Astrocyte (in vitro differentiated cells and primary cell): Measurements from ENCODE around the gene MET.

Source experiments
- EZH2 ChIP-seq: IDR thresholded peaks from 2 replicates; pipeline ENCODE4 v1.6.1; 2012; ENCODE audit warnings: mild to moderate bottlenecking, low read length, inconsistent platforms; ENCODE audit not compliant: insufficient read depth
- TF ChIP-seq, protein P1 (sequence below): IDR thresholded peaks from 2 replicates; pipeline ENCODE4 v1.5.1; 2011; ENCODE audit warnings: low read depth, mild to moderate bottlenecking, inconsistent platforms, low read length, moderate library complexity; ENCODE audit not compliant: insufficient read depth

DNA sequence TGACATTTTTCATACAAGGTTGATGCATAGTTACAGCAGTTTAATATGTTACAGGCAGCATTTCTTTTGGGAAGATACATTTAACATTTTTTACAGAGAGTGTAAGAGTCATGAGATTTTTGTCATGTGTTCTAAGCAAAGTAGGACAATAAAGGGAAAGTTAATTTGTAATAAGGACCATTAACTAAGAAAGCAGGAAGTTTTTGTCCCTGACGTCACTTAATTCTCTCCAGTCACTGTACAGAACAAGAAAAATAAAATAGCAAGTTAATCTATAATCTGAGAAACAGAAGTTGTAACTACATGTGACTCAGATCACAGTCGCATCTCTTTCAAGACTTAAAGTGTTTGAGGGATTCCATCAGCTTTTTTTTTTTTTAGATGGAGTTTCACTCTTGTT is 140.9 kb downstream of the MET start:
- TF ChIP-seq, protein P1, sequence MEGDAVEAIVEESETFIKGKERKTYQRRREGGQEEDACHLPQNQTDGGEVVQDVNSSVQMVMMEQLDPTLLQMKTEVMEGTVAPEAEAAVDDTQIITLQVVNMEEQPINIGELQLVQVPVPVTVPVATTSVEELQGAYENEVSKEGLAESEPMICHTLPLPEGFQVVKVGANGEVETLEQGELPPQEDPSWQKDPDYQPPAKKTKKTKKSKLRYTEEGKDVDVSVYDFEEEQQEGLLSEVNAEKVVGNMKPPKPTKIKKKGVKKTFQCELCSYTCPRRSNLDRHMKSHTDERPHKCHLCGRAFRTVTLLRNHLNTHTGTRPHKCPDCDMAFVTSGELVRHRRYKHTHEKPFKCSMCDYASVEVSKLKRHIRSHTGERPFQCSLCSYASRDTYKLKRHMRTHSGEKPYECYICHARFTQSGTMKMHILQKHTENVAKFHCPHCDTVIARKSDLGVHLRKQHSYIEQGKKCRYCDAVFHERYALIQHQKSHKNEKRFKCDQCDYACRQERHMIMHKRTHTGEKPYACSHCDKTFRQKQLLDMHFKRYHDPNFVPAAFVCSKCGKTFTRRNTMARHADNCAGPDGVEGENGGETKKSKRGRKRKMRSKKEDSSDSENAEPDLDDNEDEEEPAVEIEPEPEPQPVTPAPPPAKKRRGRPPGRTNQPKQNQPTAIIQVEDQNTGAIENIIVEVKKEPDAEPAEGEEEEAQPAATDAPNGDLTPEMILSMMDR: no peak
- TF ChIP-seq EZH2: no peak
